ENCODE data around the gene NCOA7.

Gene NCOA7

DNA sequence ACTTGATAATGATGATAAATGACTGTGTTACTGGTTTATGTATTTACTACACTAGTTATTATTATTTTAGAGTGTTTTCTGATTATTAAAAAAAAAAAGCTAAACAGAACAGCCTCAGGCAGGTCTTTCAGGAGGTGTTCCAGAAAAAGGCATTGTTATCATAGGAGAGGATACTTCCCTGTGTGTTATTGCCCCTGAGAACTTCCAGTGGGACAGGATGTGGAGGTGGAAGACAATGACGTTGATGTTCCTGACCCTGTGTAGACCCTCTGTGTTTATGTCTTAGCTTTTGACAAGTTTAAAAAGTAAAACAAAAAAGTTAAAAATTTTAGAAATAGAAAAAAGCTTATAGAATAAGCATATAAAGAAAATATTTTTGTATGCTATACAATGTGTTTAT, 49.1 kb downstream of the NCOA7 start:
- H3K4me1 ChIP-seq: peaks cover 0 to 13% (median 3%) of the 10 kb centered on the region in 4 donors
- no peaks in the 10 kb centered on the region for H3K36me3 ChIP-seq
- H3K27ac ChIP-seq: no peak overlapping the region
- TF ChIP-seq, protein P1, sequence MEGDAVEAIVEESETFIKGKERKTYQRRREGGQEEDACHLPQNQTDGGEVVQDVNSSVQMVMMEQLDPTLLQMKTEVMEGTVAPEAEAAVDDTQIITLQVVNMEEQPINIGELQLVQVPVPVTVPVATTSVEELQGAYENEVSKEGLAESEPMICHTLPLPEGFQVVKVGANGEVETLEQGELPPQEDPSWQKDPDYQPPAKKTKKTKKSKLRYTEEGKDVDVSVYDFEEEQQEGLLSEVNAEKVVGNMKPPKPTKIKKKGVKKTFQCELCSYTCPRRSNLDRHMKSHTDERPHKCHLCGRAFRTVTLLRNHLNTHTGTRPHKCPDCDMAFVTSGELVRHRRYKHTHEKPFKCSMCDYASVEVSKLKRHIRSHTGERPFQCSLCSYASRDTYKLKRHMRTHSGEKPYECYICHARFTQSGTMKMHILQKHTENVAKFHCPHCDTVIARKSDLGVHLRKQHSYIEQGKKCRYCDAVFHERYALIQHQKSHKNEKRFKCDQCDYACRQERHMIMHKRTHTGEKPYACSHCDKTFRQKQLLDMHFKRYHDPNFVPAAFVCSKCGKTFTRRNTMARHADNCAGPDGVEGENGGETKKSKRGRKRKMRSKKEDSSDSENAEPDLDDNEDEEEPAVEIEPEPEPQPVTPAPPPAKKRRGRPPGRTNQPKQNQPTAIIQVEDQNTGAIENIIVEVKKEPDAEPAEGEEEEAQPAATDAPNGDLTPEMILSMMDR (IDR thresholded peaks at IDR 0.05): no peak
- H3K27me3 ChIP-seq: no peaks in the 10 kb centered on the region
- DNase-seq: no peak
- no peak overlapping the region for H3K4me3 ChIP-seq
- no peaks in the 10 kb centered on the region for H3K9me3 ChIP-seq
- intact Hi-C loops (cut with DNase I; ENCODE audit: low total_unique reads): no loop called here

- no peak for DNase-seq
- H3K36me3 ChIP-seq: no peaks in the 10 kb centered on the region
- intact Hi-C loops (cut with DNase I; ENCODE audit: low total_unique reads): no loop called here
- no peaks in the 10 kb centered on the region for H3K27me3 ChIP-seq
- H3K27ac ChIP-seq: no peak overlapping the region
- peaks cover 0 to 10% (median 2%) of the 10 kb centered on the region in 4 donors for H3K4me1 ChIP-seq
- no peaks in the 10 kb centered on the region for H3K9me3 ChIP-seq
- no peak overlapping the region for H3K4me3 ChIP-seq
- TF ChIP-seq, protein P1 (IDR thresholded peaks at IDR 0.05): no peak
Measured at GRCh38 chr6:125841356-125842090, 50.8 kb downstream of the NCOA7 start.

- Histone ChIP-seq H3K36me3 (no peaks in the 10 kb centered on the region), H3K27me3 (no peaks in the 10 kb centered on the region), H3K4me1 (peaks cover 0 to 10% (median 2%) of the 10 kb centered on the region in 4 donors), H3K27ac (no peak overlapping the region), H3K4me3 (no peak overlapping the region), H3K9me3 (no peaks in the 10 kb centered on the region)
- intact Hi-C loops (cut with DNase I; ENCODE audit: low total_unique reads): no loop called here
- no peak for DNase-seq
- TF ChIP-seq, protein P1 (IDR thresholded peaks at IDR 0.05): no peak
Measured at GRCh38 chr6:125842091-125842626, 51.4 kb downstream of the NCOA7 start.

DNA sequence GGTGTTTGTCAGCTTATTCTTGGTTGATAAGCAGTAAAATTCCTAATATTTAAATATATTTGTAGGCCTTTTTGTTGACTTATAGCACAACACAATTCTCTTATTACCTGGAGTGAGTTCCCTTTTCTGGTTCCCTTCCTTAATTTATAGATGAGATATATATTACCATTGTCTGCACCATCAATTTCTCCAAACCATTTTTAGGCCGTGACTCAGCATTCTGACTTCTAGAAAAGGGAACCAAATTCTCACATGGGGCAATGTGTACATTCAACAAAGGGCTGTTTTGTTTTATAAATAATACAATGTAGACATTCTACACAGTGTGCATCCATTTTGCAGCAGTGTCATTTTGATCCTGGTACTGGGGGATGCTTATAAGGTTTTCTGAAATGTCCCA, 52.8 kb downstream of the NCOA7 start:
- Histone ChIP-seq H3K27ac (no peak overlapping the region), H3K4me3 (no peak overlapping the region), H3K4me1 (peaks cover 0 to 10% (median 2%) of the 10 kb centered on the region in 4 donors), H3K9me3 (no peaks in the 10 kb centered on the region), H3K27me3 (no peaks in the 10 kb centered on the region), H3K36me3 (no peaks in the 10 kb centered on the region)
- no peak for DNase-seq
- intact Hi-C loops (cut with DNase I; ENCODE audit: low total_unique reads): no loop called here
- TF ChIP-seq, protein P1 (IDR thresholded peaks at IDR 0.05): no peak

- Histone ChIP-seq H3K9me3 (no peaks in the 10 kb centered on the region), H3K36me3 (no peaks in the 10 kb centered on the region), H3K27ac (no peak overlapping the region), H3K4me3 (no peak overlapping the region), H3K4me1 (peaks cover 0 to 10% (median 2%) of the 10 kb centered on the region in 4 donors), H3K27me3 (no peaks in the 10 kb centered on the region)
- TF ChIP-seq, protein P1 (IDR thresholded peaks at IDR 0.05): no peak
- intact Hi-C loops (cut with DNase I; ENCODE audit: low total_unique reads): no loop called here
- no peak for DNase-seq
Measured at GRCh38 chr6:125844989-125845388, 54.2 kb downstream of the NCOA7 start.

Data from tibial artery (tissue), 4 donors.